HepG2 (cell line): ENCODE data around the gene USP7. TPM values are rescaled to one million over a fixed set of nuclear protein-coding genes. Genes with fewer than 3 reads are reported as not detected.

ENCODE experiments used
- ATAC-seq: fragments of 200-7000 bp; cut with Tn5 transposase; 3 replicates; pipeline ENCODE4 v1.9.1; 2020; ENCODE audit warnings: mild to moderate bottlenecking, moderate library complexity
- BruUV-seq: library from RNA; stranded (reverse); fragments of 400-500 nt; replicated peaks from 2 replicates; lab custom pipeline; 2021; lab: Mats Ljungman, UMichigan
- CTCF ChIA-PET: fragments of 300-600 bp; formaldehyde crosslinking; extraction: SDS; loops from one replicate; lab custom pipeline; 2021; ENCODE audit warnings: low total read pairs, inconsistent platforms, low intra/inter-chr PET ratio; lab: Yijun Ruan, JAX
- POLR2A ChIA-PET: fragments of 350-600 bp; sonication (Branson Sonifier 250); formaldehyde crosslinking; loops from one replicate; lab custom pipeline; 2020; ENCODE audit warnings: antibody characterized with exemption, inconsistent platforms; lab: Yijun Ruan, JAX
- DNase-seq: peaks from one replicate; pipeline ENCODE4 v3.0.0-alpha.2; 2015; ENCODE audit warnings: low spot score
- FAIRE-seq: peaks from 3 replicates; lab custom pipeline; 2011; peaks lifted over from hg19 to GRCh38; lab: Jason Lieb, UNC
- H2AFZ ChIP-seq: one replicate; pipeline ENCODE4 v1.6.1; 2011; ENCODE audit warnings: low read length, inconsistent platforms
- H3K27ac ChIP-seq: fragments of 300-600 bp; 3 replicates; pipeline ENCODE4 v1.8.0; 2011; ENCODE audit warnings: mixed run types, mild to moderate bottlenecking, mixed read lengths, low read length, inconsistent platforms; ENCODE audit not compliant: insufficient read depth; ENCODE audit errors: extremely low read length
- H3K27me3 ChIP-seq, 2 experiments: fragments of 200-600 bp in 1 of 2; 2 replicates in 1 of 2; 3 replicates in 1 of 2; pipeline versions ENCODE4 v1.6.0 to v1.8.0; 2011; ENCODE audit warnings: low read length in 2 of 2, mild to moderate bottlenecking in 2 of 2, moderate library complexity in 2 of 2, inconsistent platforms in 1 of 2; ENCODE audit not compliant: insufficient read depth in 2 of 2, control insufficient read depth in 1 of 2
- H3K36me3 ChIP-seq, 2 experiments: fragments of 200-600 bp in 1 of 2; replicated peaks in 1 of 2; 2 replicates in 1 of 2; 3 replicates in 1 of 2; pipeline versions ENCODE4 v1.5.1 to v1.8.0; 2011; ENCODE audit warnings: low read length in 2 of 2, inconsistent platforms in 1 of 2; ENCODE audit not compliant: insufficient read depth in 2 of 2, control insufficient read depth in 1 of 2
- H3K4me1 ChIP-seq: 2 replicates; pipeline ENCODE4 v1.5.1; 2012; ENCODE audit warnings: low read length, inconsistent platforms; ENCODE audit not compliant: insufficient read depth
- H3K4me2 ChIP-seq: 2 replicates; pipeline ENCODE4 v1.6.0; 2011; ENCODE audit warnings: low read depth, low read length, inconsistent platforms
- H3K4me3 ChIP-seq, 3 experiments: fragments of 200-600 bp in 1 of 3; sonication (generic), shearing (Covaris generic) in 1 of 3; replicated peaks in 1 of 3; 2 replicates each; pipeline ENCODE4 v1.5.1; 2011 to 2016; ENCODE audit warnings: low read length in 3 of 3, inconsistent platforms in 2 of 3, low read depth in 2 of 3, mild to moderate bottlenecking in 2 of 3, control low read depth in 1 of 3, mixed read lengths in 1 of 3; ENCODE audit not compliant: insufficient read depth in 1 of 3
- H3K79me2 ChIP-seq: one replicate; pipeline ENCODE4 v1.6.1; 2011; ENCODE audit warnings: low read length, inconsistent platforms; ENCODE audit not compliant: insufficient read depth
- H3K9ac ChIP-seq: 2 replicates; pipeline ENCODE4 v1.6.0; 2011; ENCODE audit warnings: mild to moderate bottlenecking, low read depth, low read length, inconsistent platforms; ENCODE audit not compliant: insufficient read depth
- H3K9me3 ChIP-seq: 2 replicates; pipeline ENCODE4 v1.5.1; 2012; ENCODE audit warnings: mild to moderate bottlenecking, low read length
- H4K20me1 ChIP-seq: 2 replicates; pipeline ENCODE4 v1.6.0; 2011; ENCODE audit warnings: inconsistent platforms, mild to moderate bottlenecking, low read length, moderate library complexity; ENCODE audit not compliant: insufficient read depth
- ATRX ChIP-seq: sonication (generic); formaldehyde crosslinking; IDR thresholded peaks from 2 replicates; pipeline ENCODE4 v1.4.0; 2020; ENCODE audit warnings: missing genetic modification reagents, borderline replicate concordance
- KLF15 ChIP-seq: sonication (generic); formaldehyde crosslinking; IDR thresholded peaks from 2 replicates; pipeline ENCODE4 v1.8.1; 2023; ENCODE audit warnings: borderline replicate concordance, mild to moderate bottlenecking, inconsistent platforms, missing genetic modification reagents, mixed read lengths
- MYPOP ChIP-seq: sonication (generic); formaldehyde crosslinking; IDR thresholded peaks from 2 replicates; pipeline ENCODE4 v1.8.1; 2023; ENCODE audit warnings: mild to moderate bottlenecking, moderate library complexity, missing genetic modification reagents
- THAP9 ChIP-seq: sonication (generic); formaldehyde crosslinking; IDR thresholded peaks from 2 replicates; pipeline ENCODE4; 2020; ENCODE audit warnings: missing genetic modification reagents, mild to moderate bottlenecking, borderline replicate concordance
- TMF1 ChIP-seq: sonication (generic); formaldehyde crosslinking; IDR thresholded peaks from 2 replicates; pipeline ENCODE4 v1.8.1; 2022; ENCODE audit warnings: low read depth, missing genetic modification reagents
- WIZ ChIP-seq: sonication (generic); formaldehyde crosslinking; IDR thresholded peaks from 2 replicates; pipeline ENCODE4 v1.5.1; 2020; ENCODE audit warnings: mild to moderate bottlenecking, missing genetic modification reagents
- ZBTB1 ChIP-seq: sonication (generic); formaldehyde crosslinking; IDR thresholded peaks from 2 replicates; pipeline ENCODE4 v1.4.0; 2020; ENCODE audit warnings: missing genetic modification reagents, borderline replicate concordance
- ZNF33A ChIP-seq: sonication (generic); formaldehyde crosslinking; IDR thresholded peaks from 2 replicates; pipeline ENCODE4 v1.5.1; 2020; ENCODE audit warnings: missing genetic modification reagents, mild to moderate bottlenecking, moderate library complexity, borderline replicate concordance
- ZNF34 ChIP-seq: sonication (generic); formaldehyde crosslinking; IDR thresholded peaks from 2 replicates; pipeline ENCODE4 v1.4.0; 2020; ENCODE audit warnings: mild to moderate bottlenecking, missing genetic modification reagents, borderline replicate concordance
- ZNF430 ChIP-seq: sonication (generic); formaldehyde crosslinking; IDR thresholded peaks from 2 replicates; pipeline ENCODE4 v1.9.0; 2021; ENCODE audit warnings: mild to moderate bottlenecking, missing genetic modification reagents
- ZNF564 ChIP-seq: sonication (generic); formaldehyde crosslinking; IDR thresholded peaks from 2 replicates; pipeline ENCODE4 v1.8.1; 2023; ENCODE audit warnings: mild to moderate bottlenecking, missing genetic modification reagents
- ZNF678 ChIP-seq: sonication (generic); formaldehyde crosslinking; IDR thresholded peaks from 2 replicates; pipeline ENCODE4 v1.4.0; 2020; ENCODE audit warnings: mild to moderate bottlenecking, missing genetic modification reagents
- ZNF687 ChIP-seq: sonication (generic); formaldehyde crosslinking; IDR thresholded peaks from 2 replicates; pipeline ENCODE4 v1.5.1; 2020; ENCODE audit warnings: mild to moderate bottlenecking, missing genetic modification reagents, moderate library complexity
- ZNF766 ChIP-seq: sonication (generic); formaldehyde crosslinking; IDR thresholded peaks from 2 replicates; pipeline ENCODE4 v1.5.0; 2020; ENCODE audit warnings: missing genetic modification reagents, borderline replicate concordance
- ZNF782 ChIP-seq: sonication (generic); formaldehyde crosslinking; IDR thresholded peaks from 2 replicates; pipeline ENCODE4 v1.4.0; 2020; ENCODE audit warnings: missing genetic modification reagents, mild to moderate bottlenecking, borderline replicate concordance
- WGBS: methylation state at CpG from one replicate; pipeline ENCODE4 v1.1.6; 2017; ENCODE audit warnings: low lambda C conversion rate; 5-methylcytosine and 5-hydroxymethylcytosine counted together
- in situ Hi-C: cut with HindIII; loops from 2 replicates; pipeline ENCODE4 v1.10.0; 2017; ENCODE audit warnings: low pct_unique_long_range_greater_than_20kb; ENCODE audit not compliant: extremely low pct_ligation_motif_present
- intact Hi-C: fragments of 100-400 bp; cut with micrococcal nuclease; formaldehyde crosslinking; loops from one replicate; pipeline ENCODE4 v1.10.0; 2022; ENCODE audit not compliant: unreplicated experiment
- polyA plus RNA-seq, 8 experiments: library from polyadenylated mRNA; depleted of rRNA in 3 of 8; stranded (reverse) in 7 of 8; unstranded in 1 of 8; fragments of >200 nt; fragmentation: Illumina TruSeq in 4 of 8; extraction: Trizol in 4 of 8; gene quantifications; 2 replicates each; pipeline versions ENCODE4 v1.2.1 to v1.2.3, GENCODE V29; 2011 to 2016; ENCODE audit warnings: low read depth in 4 of 8, missing spikeins in 1 of 8, mixed read lengths in 1 of 8; ENCODE audit not compliant: insufficient read depth in 1 of 8
- total RNA-seq, 5 experiments: library from RNA; depleted of rRNA; stranded (reverse); fragments of >200 nt; fragmentation: Illumina TruSeq; extraction: Trizol; gene quantifications; 2 replicates each; pipeline ENCODE4 v1.2.3, GENCODE V29; 2016; ENCODE audit warnings: low read depth in 1 of 5

USP7 gene
- total and polyA plus RNA-seq, 2 of the 13 experiments (the other 11 are each of a cell fraction or from before 2014, with no cell fraction given): 52.5 to 173 TPM

- Histone ChIP-seq H3K4me1 (peaks cover 75% of the 10 kb centered on the region), H3K9me3 (no peaks in the 10 kb centered on the region), H3K36me3 (no peaks in the 10 kb centered on the region), H3K4me2 (peak overlapping the region; percentile 91), H3K27me3 (no peaks in the 10 kb centered on the region; a peak in 1 of 5 replicates), H3K4me3 (peak overlapping the region; percentile 82 to 97 (median 87)), H3K27ac (peak overlapping the region; percentile 95), H3K9ac (peak overlapping the region; percentile 86), H3K79me2 (peaks cover 64% of the 10 kb centered on the region), H2AFZ (no peak overlapping the region), H4K20me1 (peaks cover 37% of the 10 kb centered on the region; the same call in 1 of the 2 replicates)
- in situ Hi-C loops: no loop called here
- ChIA-PET CTCF (no interaction called here), POLR2A (interaction anchor here (0.7 to 10.4 kb wide), 4 partner anchors 14 to 224 kb away, joined by 4 to 235 read pairs (median 56); partner anchors contain the start of genes HAPSTR1 and LITAFD)
- no TSS peak for BruUV-seq
- ATAC-seq: no peak
- intact Hi-C loops: loop anchor here (2.0 to 5.0 kb wide), 2 partner anchors 16 to 225 kb away; partner anchors contain the start of gene HAPSTR1
- 1% methylated on average over 9 of the region's 16 CpGs for WGBS
- no peak for FAIRE-seq
- DNase-seq: no peak
- TF ChIP-seq THAP9 (CRISPR knock-in tag) (peak; percentile 6; the same call in 1 of the 2 replicates), ZNF782 (peak; percentile 13; the same call in 1 of the 2 replicates), ZNF678 (CRISPR knock-in tag) (0 out of 2 replicates have a peak, but pooled peaks have one; percentile 57), ZBTB1 (CRISPR knock-in tag) (no peak), ZNF34 (CRISPR knock-in tag) (0 out of 2 replicates have a peak, but pooled peaks have one; percentile 12), ZNF687 (CRISPR knock-in tag) (peak; percentile 26; the same call in 1 of the 2 replicates), ZNF430 (peak; percentile 5; the same call in 1 of the 2 replicates), MYPOP (0 out of 2 replicates have a peak, but pooled peaks have one; percentile 58), KLF15 (CRISPR knock-in tag) (0 out of 2 replicates have a peak, but pooled peaks have one; percentile 45), TMF1 (CRISPR knock-in tag) (peak; percentile 35; the same call in 1 of the 2 replicates), ZNF564 (CRISPR knock-in tag) (0 out of 2 replicates have a peak, but pooled peaks have one; percentile 16), ZNF33A (no peak), WIZ (CRISPR knock-in tag) (0 out of 2 replicates have a peak, but pooled peaks have one; percentile 23), ZNF766 (CRISPR knock-in tag) (0 out of 2 replicates have a peak, but pooled peaks have one; percentile 2), ATRX (CRISPR knock-in tag) (no peak)
These were observed 96.9 kb downstream of the USP7 start for GRCh38 chr16:8866884-8867215.
